H9 (cell line): ENCODE data around the gene MUSK. TPM values are rescaled to one million over a fixed set of nuclear protein-coding genes. Genes with fewer than 3 reads are reported as not detected.

Source experiments
- DNase-seq: peaks from one replicate; pipeline ENCODE4 v3.0.0-alpha.2; 2017
- H2AFZ ChIP-seq: one replicate; pipeline ENCODE4 v1.6.1; 2013; ENCODE audit warnings: mild to moderate bottlenecking, low read length, control low read depth, moderate library complexity
- H2AK5ac ChIP-seq: 2 replicates; pipeline ENCODE4 v1.6.1; 2013; ENCODE audit warnings: low read length, control low read depth, mixed read lengths; ENCODE audit not compliant: insufficient read length
- H2BK120ac ChIP-seq: one replicate; pipeline ENCODE4 v1.6.1; 2013; ENCODE audit warnings: low read depth, mild to moderate bottlenecking, low read length, control low read depth, inconsistent platforms; ENCODE audit not compliant: poor library complexity, severe bottlenecking
- H2BK12ac ChIP-seq: 2 replicates; pipeline ENCODE4 v1.6.1; 2013; ENCODE audit warnings: low read length, control low read depth, mixed read lengths, low read depth; ENCODE audit not compliant: insufficient read length
- H2BK15ac ChIP-seq: 2 replicates; pipeline ENCODE4 v1.6.1; 2013; ENCODE audit warnings: low read depth, low read length, control low read depth
- H2BK20ac ChIP-seq: one replicate; pipeline ENCODE4 v1.6.1; 2013; ENCODE audit warnings: low read depth, mild to moderate bottlenecking, low read length, control low read depth, inconsistent platforms; ENCODE audit not compliant: poor library complexity, severe bottlenecking
- H2BK5ac ChIP-seq: 2 replicates; pipeline ENCODE4 v1.6.1; 2013; ENCODE audit warnings: low read length, control low read depth, mixed read lengths; ENCODE audit not compliant: insufficient read length
- H3K14ac ChIP-seq: 2 replicates; pipeline ENCODE4 v1.6.1; 2013; ENCODE audit warnings: low read length, control low read depth; ENCODE audit not compliant: insufficient read depth
- H3K18ac ChIP-seq: 2 replicates; pipeline ENCODE4 v1.6.1; 2013; ENCODE audit warnings: low read depth, mild to moderate bottlenecking, mixed read lengths, low read length, control low read depth; ENCODE audit not compliant: insufficient read length
- H3K23ac ChIP-seq: 2 replicates; pipeline ENCODE4 v1.6.1; 2013; ENCODE audit warnings: low read length, control low read depth, mixed read lengths, low read depth; ENCODE audit not compliant: insufficient read length
- H3K23me2 ChIP-seq: 2 replicates; pipeline ENCODE4 v1.6.1; 2013; ENCODE audit warnings: low read depth, mild to moderate bottlenecking, mixed read lengths, low read length, control low read depth; ENCODE audit not compliant: insufficient read length, poor library complexity, severe bottlenecking
- H3K27ac ChIP-seq: 2 replicates; pipeline ENCODE4 v1.5.1; 2013; ENCODE audit warnings: low read length, control low read depth, mixed read lengths, low read depth; ENCODE audit not compliant: insufficient read length
- H3K27me3 ChIP-seq: 2 replicates; pipeline ENCODE4 v1.6.1; 2013; ENCODE audit warnings: low read length, control low read depth, inconsistent platforms; ENCODE audit not compliant: insufficient read depth
- H3K4ac ChIP-seq: 2 replicates; pipeline ENCODE4 v1.6.1; 2013; ENCODE audit warnings: low read depth, mild to moderate bottlenecking, control low read depth, inconsistent platforms, low read length, moderate library complexity
- H3K4me1 ChIP-seq: 2 replicates; pipeline ENCODE4 v1.6.1; 2013; ENCODE audit warnings: low read length, control low read depth, inconsistent platforms; ENCODE audit not compliant: insufficient read depth
- H3K4me2 ChIP-seq: 2 replicates; pipeline ENCODE4 v1.6.1; 2013; ENCODE audit warnings: low read length, control low read depth, mixed read lengths; ENCODE audit not compliant: insufficient read length, insufficient read depth
- H3K56ac ChIP-seq: 2 replicates; pipeline ENCODE4 v1.6.1; 2013; ENCODE audit warnings: low read depth, mild to moderate bottlenecking, mixed read lengths, low read length, control low read depth; ENCODE audit not compliant: insufficient read length
- H3K79me1 ChIP-seq: 2 replicates; pipeline ENCODE4 v1.6.1; 2013; ENCODE audit warnings: low read depth, mild to moderate bottlenecking, moderate library complexity, low read length, control low read depth, inconsistent platforms; ENCODE audit not compliant: insufficient read depth, poor library complexity, severe bottlenecking
- H3K79me2 ChIP-seq: 2 replicates; pipeline ENCODE4 v1.6.1; 2013; ENCODE audit warnings: low read length, control low read depth, inconsistent platforms; ENCODE audit not compliant: insufficient read depth
- H3K9ac ChIP-seq: 2 replicates; pipeline ENCODE4 v1.6.1; 2013; ENCODE audit warnings: low read length, control low read depth, mixed read lengths; ENCODE audit not compliant: insufficient read length; ENCODE audit errors: extremely low read depth
- H3K9me3 ChIP-seq: one replicate; pipeline ENCODE4 v1.6.1; 2013; ENCODE audit warnings: low read depth, low read length, inconsistent platforms; ENCODE audit not compliant: control insufficient read depth
- H3T11ph ChIP-seq: one replicate; pipeline ENCODE4 v1.6.1; 2013; ENCODE audit warnings: mild to moderate bottlenecking, low read length, control low read depth, inconsistent platforms
- H4K20me1 ChIP-seq: one replicate; pipeline ENCODE4 v1.6.1; 2013; ENCODE audit not compliant: control insufficient read depth, insufficient read length, insufficient read depth
- H4K5ac ChIP-seq: 2 replicates; pipeline ENCODE4 v1.6.1; 2013; ENCODE audit warnings: low read depth, mild to moderate bottlenecking, mixed read lengths, low read length, control low read depth; ENCODE audit not compliant: insufficient read length
- H4K8ac ChIP-seq: replicated peaks from 2 replicates; pipeline ENCODE4 v1.6.1; 2013; ENCODE audit warnings: low read length, control low read depth, mixed read lengths, low read depth; ENCODE audit not compliant: insufficient read length
- H4K91ac ChIP-seq: 2 replicates; pipeline ENCODE4 v1.6.1; 2013; ENCODE audit warnings: low read depth, mild to moderate bottlenecking, moderate library complexity, mixed read lengths, low read length, control low read depth; ENCODE audit not compliant: insufficient read length
- H3K27ac Mint-ChIP-seq, 3 experiments: 2 replicates in 2 of 3; 3 replicates in 1 of 3; pipeline ENCODE4 v1.8.0; 2020 to 2021; ENCODE audit warnings: mixed read lengths in 3 of 3, mild to moderate bottlenecking in 1 of 3, moderate library complexity in 1 of 3
- H3K27me3 Mint-ChIP-seq: 2 replicates; pipeline ENCODE4 v1.8.0; 2021; ENCODE audit warnings: low read depth, mild to moderate bottlenecking, moderate library complexity, mixed read lengths
- H3K36me3 Mint-ChIP-seq, 3 experiments: 2 replicates in 2 of 3; 3 replicates in 1 of 3; pipeline ENCODE4 v1.8.0; 2020 to 2021; ENCODE audit warnings: low read depth in 3 of 3, mixed read lengths in 3 of 3; ENCODE audit not compliant: insufficient read depth in 1 of 3
- H3K4me1 Mint-ChIP-seq, 2 experiments: 2 replicates each; pipeline ENCODE4 v1.8.0; 2020; ENCODE audit warnings: mixed read lengths in 2 of 2
- H3K4me3 Mint-ChIP-seq, 2 experiments: 2 replicates in 1 of 2; 3 replicates in 1 of 2; pipeline ENCODE4 v1.8.0; 2020 to 2021; ENCODE audit warnings: mild to moderate bottlenecking in 2 of 2, mixed read lengths in 2 of 2, moderate library complexity in 1 of 2
- H3K9me3 Mint-ChIP-seq, 2 experiments: 2 replicates in 1 of 2; 3 replicates in 1 of 2; pipeline ENCODE4 v1.8.0; 2020; ENCODE audit warnings: mild to moderate bottlenecking in 2 of 2, mixed read lengths in 2 of 2, moderate library complexity in 1 of 2
- WGBS: extraction: QIAGEN DNeasy Blood & Tissue Kit; methylation state at CpG from one replicate; pipeline ENCODE4 v1.1.7; 2013; ENCODE audit warnings: missing lambda C conversion rate, low lambda C conversion rate, mixed read lengths; ENCODE audit not compliant: insufficient read length; ENCODE audit errors: extremely low coverage; 5-methylcytosine and 5-hydroxymethylcytosine counted together
- total RNA-seq: library from RNA; stranded (reverse); gene quantifications from 2 replicates; pipeline ENCODE4 v1.2.1, GENCODE V29; 2021
- TF ChIP-seq, protein P1 (sequence below): fragments of 200-600 bp; sonication (generic); conservative IDR thresholded peaks from 3 replicates; pipeline ENCODE4 v1.8.0; 2021; ENCODE audit warnings: antibody characterized with exemption, mild to moderate bottlenecking

MUSK gene
- total RNA-seq, 1 experiment from 2014 or later: not detected

DNA sequence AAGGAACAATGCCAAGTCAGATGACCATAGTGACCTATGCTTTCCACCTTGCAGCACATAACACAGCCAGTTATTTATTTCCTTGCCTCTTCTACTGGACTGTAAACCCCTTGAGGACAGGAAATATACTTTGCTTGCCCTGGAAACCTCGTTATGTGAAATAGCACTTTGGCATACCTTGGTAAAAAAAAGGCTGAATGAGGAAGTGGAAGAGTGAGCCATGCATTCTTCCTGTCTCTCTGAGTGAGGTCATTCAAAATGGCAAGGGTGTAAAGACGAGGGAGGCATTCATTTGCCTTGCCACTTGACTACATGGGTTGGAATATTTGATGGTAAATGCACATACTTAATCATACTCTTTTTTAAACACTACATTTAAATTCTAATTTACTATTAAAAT lies 46.2 kb upstream of the MUSK start:
- no peak overlapping the region for H3K23ac ChIP-seq
- H4K91ac ChIP-seq: no peak overlapping the region
- H2AK5ac ChIP-seq: no peak overlapping the region
- Mint-ChIP-seq H3K27me3 (no peaks in the 10 kb centered on the region), H3K4me3 (no peak overlapping the region), H3K36me3 (no peaks in the 10 kb centered on the region), H3K4me1 (peaks cover 8 to 10% of the 10 kb centered on the region in 2 experiments), H3K27ac (no peak overlapping the region), H3K9me3 (no peaks in the 10 kb centered on the region; a peak in 1 of 5 replicates)
- no peak overlapping the region for H3K4me2 ChIP-seq
- no peak overlapping the region for H2BK12ac ChIP-seq
- no peak overlapping the region for H3K27ac ChIP-seq
- H2BK15ac ChIP-seq: no peak overlapping the region
- H3K9me3 ChIP-seq: no peaks in the 10 kb centered on the region
- H3K56ac ChIP-seq: no peak overlapping the region
- H3K4me1 ChIP-seq: peaks cover 2% of the 10 kb centered on the region; the same call in 1 of the 2 replicates
- TF ChIP-seq, protein P1, sequence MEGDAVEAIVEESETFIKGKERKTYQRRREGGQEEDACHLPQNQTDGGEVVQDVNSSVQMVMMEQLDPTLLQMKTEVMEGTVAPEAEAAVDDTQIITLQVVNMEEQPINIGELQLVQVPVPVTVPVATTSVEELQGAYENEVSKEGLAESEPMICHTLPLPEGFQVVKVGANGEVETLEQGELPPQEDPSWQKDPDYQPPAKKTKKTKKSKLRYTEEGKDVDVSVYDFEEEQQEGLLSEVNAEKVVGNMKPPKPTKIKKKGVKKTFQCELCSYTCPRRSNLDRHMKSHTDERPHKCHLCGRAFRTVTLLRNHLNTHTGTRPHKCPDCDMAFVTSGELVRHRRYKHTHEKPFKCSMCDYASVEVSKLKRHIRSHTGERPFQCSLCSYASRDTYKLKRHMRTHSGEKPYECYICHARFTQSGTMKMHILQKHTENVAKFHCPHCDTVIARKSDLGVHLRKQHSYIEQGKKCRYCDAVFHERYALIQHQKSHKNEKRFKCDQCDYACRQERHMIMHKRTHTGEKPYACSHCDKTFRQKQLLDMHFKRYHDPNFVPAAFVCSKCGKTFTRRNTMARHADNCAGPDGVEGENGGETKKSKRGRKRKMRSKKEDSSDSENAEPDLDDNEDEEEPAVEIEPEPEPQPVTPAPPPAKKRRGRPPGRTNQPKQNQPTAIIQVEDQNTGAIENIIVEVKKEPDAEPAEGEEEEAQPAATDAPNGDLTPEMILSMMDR: no peak
- no peaks in the 10 kb centered on the region for H3K23me2 ChIP-seq
- H3T11ph ChIP-seq: no peak overlapping the region
- H3K9ac ChIP-seq: no peak overlapping the region
- no peak overlapping the region for H3K14ac ChIP-seq
- no CpG with 5 or more reads among the region's 2 CpGs for WGBS
- DNase-seq: no peak
- no peaks in the 10 kb centered on the region for H3K27me3 ChIP-seq
- H3K4ac ChIP-seq: no peak overlapping the region
- no peaks in the 10 kb centered on the region for H3K79me2 ChIP-seq
- H2BK5ac ChIP-seq: no peak overlapping the region
- H4K20me1 ChIP-seq: no peaks in the 10 kb centered on the region
- no peak overlapping the region for H2BK120ac ChIP-seq
- no peak overlapping the region for H4K8ac ChIP-seq
- no peaks in the 10 kb centered on the region for H3K79me1 ChIP-seq
- no peak overlapping the region for H2AFZ ChIP-seq
- no peak overlapping the region for H3K18ac ChIP-seq
- H2BK20ac ChIP-seq: no peak overlapping the region
- no peak overlapping the region for H4K5ac ChIP-seq
